Gastrocnemius medialis (tissue), 4 donors: Measurements from ENCODE around the gene YY1AP1. TPM values are rescaled to one million over a fixed set of nuclear protein-coding genes. Genes with fewer than 3 reads are reported as not detected.

Source experiments
- ATAC-seq, 2 donors: fragments of 150-250 bp; one replicate each; pipeline ENCODE4 v1.9.1; 2016
- DNase-seq, 2 donors: peaks; one replicate each; pipeline ENCODE4 v3.0.0-alpha.2; 2019
- H3K27ac ChIP-seq, 4 donors: fragments of 200-600 bp; sonication (generic); 1 replicate in 1 of 4; 2 replicates in 3 of 4; pipeline ENCODE4 v1.5.1; 2016 to 2018; ENCODE audit warnings: mild to moderate bottlenecking in 2 of 4, moderate library complexity in 1 of 4
- H3K27me3 ChIP-seq, 3 donors: fragments of 200-600 bp; sonication (generic) in 2 of 3; 1 replicate in 1 of 3; 2 replicates in 2 of 3; pipeline versions ENCODE4 v1.5.1 to v1.6.0; 2016 to 2019; ENCODE audit warnings: mild to moderate bottlenecking in 1 of 3, moderate library complexity in 1 of 3
- H3K36me3 ChIP-seq, 2 donors: fragments of 200-600 bp; sonication (generic) in 1 of 2; one replicate each; pipeline ENCODE4 v1.5.1; 2017 to 2018
- H3K4me1 ChIP-seq, 2 donors: fragments of 200-600 bp; sonication (generic) in 1 of 2; one replicate each; pipeline ENCODE4 v1.5.1; 2016 to 2017; ENCODE audit warnings: mild to moderate bottlenecking in 2 of 2
- H3K4me3 ChIP-seq, 4 donors: fragments of 200-600 bp; sonication (generic) in 3 of 4; 1 replicate in 1 of 4; 2 replicates in 3 of 4; pipeline ENCODE4 v1.5.1; 2016 to 2019; ENCODE audit warnings: mild to moderate bottlenecking in 2 of 4
- H3K9me3 ChIP-seq, 3 donors: fragments of 200-600 bp; sonication (generic) in 2 of 3; 1 replicate in 1 of 3; 2 replicates in 2 of 3; pipeline ENCODE4 v1.5.1; 2016 to 2019
- POLR2A ChIP-seq, 2 donors: fragments of 450-650 bp; IDR thresholded peaks; one replicate each; pipeline ENCODE4 v1.6.1; 2017; ENCODE audit warnings: antibody characterized with exemption in 2 of 2, mild to moderate bottlenecking in 2 of 2, moderate library complexity in 2 of 2
- in situ Hi-C, 4 donors: fragments of 200-750 bp; cut with MboI; loops; one replicate each; pipeline versions ENCODE4 v1.15.0 to v1.8.0; 2017; ENCODE audit warnings: low sequenced_read_pairs in 4 of 4
- intact Hi-C: fragments of 100-400 bp; cut with DNase I; formaldehyde crosslinking; loops from one replicate; pipeline ENCODE4 v1.15.1; 2023; ENCODE audit warnings: low total_unique reads
- total RNA-seq, 4 donors: library from RNA; depleted of rRNA; stranded (reverse); fragments of >200 nt; gene quantifications; one replicate each; pipeline versions ENCODE4 v1.1.0 to v1.2.3, GENCODE V29; 2016
- TF ChIP-seq, protein P1 (sequence below), 5 experiments: fragments of 450-650 bp in 3 of 5; fragments of 200-600 bp in 2 of 5; sonication (generic) in 2 of 5; IDR thresholded peaks in 4 of 5; conservative IDR thresholded peaks in 1 of 5; 1 replicate in 4 of 5; 2 replicates in 1 of 5; pipeline ENCODE4 v1.5.1; 2016 to 2019; ENCODE audit warnings: antibody characterized with exemption in 5 of 5, mild to moderate bottlenecking in 3 of 5, moderate library complexity in 3 of 5

The YY1AP1 gene
- total RNA-seq, 4 donors from 2014 or later: 81.6 to 162 (median 120) TPM

DNA sequence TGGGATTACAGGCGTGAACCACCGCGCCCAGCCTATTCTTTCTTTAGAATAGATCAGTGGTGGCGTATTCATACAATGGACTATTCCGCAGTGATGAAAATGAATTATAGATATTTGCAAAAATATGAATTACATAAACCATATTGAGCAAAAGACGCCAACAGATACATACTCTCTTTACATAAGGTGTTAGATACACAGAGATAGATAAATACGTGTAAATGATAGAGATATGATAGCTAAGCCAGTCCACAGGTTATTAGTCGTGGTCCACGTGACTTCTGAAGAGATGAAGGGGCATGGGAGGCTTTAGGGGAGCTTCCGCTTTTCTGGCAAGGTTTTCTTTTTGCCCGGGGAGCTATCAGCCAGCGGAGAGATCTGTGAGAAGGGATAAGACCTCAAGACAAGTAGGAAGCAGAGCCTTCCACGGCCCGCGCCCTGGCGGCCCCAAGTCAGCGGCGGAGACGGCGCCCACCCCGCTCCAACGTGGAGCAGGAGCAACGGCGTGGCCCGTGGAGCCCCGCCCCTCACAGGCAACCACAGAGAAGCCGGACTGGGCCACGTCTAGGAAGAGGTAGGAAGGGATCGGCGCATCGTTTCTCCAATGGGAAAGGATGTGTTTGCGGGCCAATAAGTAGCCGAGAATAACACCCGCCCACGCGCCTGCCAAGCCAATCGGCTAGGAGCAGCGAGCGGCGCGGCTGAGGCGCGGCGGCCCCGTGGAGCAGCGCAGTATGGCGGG is 78.9 kb downstream of the YY1AP1 start, which contains the start of gene MSTO1:
TSS of gene MSTO1 (plus strand) at position 704 of the 742 bp plus-strand sequence. CDS start at position 735, 31 bp downstream.
- Histone ChIP-seq H3K27ac (peak within 1 kb of the TSS; percentile 69 to 85 (median 80)), H3K4me1 (peaks cover 3 to 5% of the 10 kb centered on the region in 2 donors), H3K36me3 (peaks cover 0 to 5% of the 10 kb centered on the region in 2 donors), H3K4me3 (peak within 1 kb of the TSS; percentile 56 to 83 (median 74)), H3K9me3 (no peaks in the 10 kb centered on the region), H3K27me3 (no peaks in the 10 kb centered on the region)
- intact Hi-C loops: loop anchor here (2.0 kb wide), 1 partner anchor 47 kb away; the partner anchor contains the start of gene ASH1L
- TF ChIP-seq POLR2A (IDR thresholded peaks at IDR 0.05): peak; percentile 39 to 53
- TF ChIP-seq, protein P1, sequence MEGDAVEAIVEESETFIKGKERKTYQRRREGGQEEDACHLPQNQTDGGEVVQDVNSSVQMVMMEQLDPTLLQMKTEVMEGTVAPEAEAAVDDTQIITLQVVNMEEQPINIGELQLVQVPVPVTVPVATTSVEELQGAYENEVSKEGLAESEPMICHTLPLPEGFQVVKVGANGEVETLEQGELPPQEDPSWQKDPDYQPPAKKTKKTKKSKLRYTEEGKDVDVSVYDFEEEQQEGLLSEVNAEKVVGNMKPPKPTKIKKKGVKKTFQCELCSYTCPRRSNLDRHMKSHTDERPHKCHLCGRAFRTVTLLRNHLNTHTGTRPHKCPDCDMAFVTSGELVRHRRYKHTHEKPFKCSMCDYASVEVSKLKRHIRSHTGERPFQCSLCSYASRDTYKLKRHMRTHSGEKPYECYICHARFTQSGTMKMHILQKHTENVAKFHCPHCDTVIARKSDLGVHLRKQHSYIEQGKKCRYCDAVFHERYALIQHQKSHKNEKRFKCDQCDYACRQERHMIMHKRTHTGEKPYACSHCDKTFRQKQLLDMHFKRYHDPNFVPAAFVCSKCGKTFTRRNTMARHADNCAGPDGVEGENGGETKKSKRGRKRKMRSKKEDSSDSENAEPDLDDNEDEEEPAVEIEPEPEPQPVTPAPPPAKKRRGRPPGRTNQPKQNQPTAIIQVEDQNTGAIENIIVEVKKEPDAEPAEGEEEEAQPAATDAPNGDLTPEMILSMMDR (IDR thresholded peaks at IDR 0.05 in 4 of 5, conservative IDR thresholded peaks at IDR 0.05 in 1 of 5): no peak
- peak; percentile 100 for ATAC-seq
- peak; percentile 97 to 98 for DNase-seq
- in situ Hi-C loops: no loop called here

Other genes starting within 250 kb of the YY1AP1 start
- 10 to 100 TPM; 43.7 to 57.1 (median 52.0) TPM for gene ASH1L, start 126.0 kb downstream of the YY1AP1 start, total RNA-seq
- 1 to 10 TPM; 1.7 to 3.1 (median 2.3) TPM for gene MSTO1, start 78.6 kb downstream of the YY1AP1 start, total RNA-seq
- gene DAP3, start 317 bp upstream of the YY1AP1 start, total RNA-seq: 100 to 1,000 TPM; 158 to 204 (median 186) TPM
- gene GON4L, start 168.4 kb upstream of the YY1AP1 start, total RNA-seq: 10 to 100 TPM; 17.2 to 36.1 (median 19.9) TPM
- 1 to 10 TPM; 2.4 to 5.3 (median 3.1) TPM for gene SYT11, start 170.8 kb upstream of the YY1AP1 start, total RNA-seq
- gene RIT1, start 222.6 kb upstream of the YY1AP1 start, total RNA-seq: 10 to 100 TPM in 3 of 4 donors, 1 to 10 TPM in 1; 9.6 to 16.8 (median 15.2) TPM
- 10 to 100 TPM; 18.2 to 46.3 (median 26.3) TPM for gene KHDC4, start 245.6 kb upstream of the YY1AP1 start, total RNA-seq